Fibroblast of lung (primary cell): ENCODE data around the gene GIMD1.

Experiments used
- EZH2 ChIP-seq: IDR thresholded peaks from 2 replicates; pipeline ENCODE4 v1.5.1; 2012; ENCODE audit warnings: low read length, control low read depth, mild to moderate bottlenecking; ENCODE audit errors: missing control alignments
- TF ChIP-seq, protein P1 (sequence below), 2 donors: IDR thresholded peaks in 1 of 2; conservative IDR thresholded peaks in 1 of 2; 1 replicate in 1 of 2; 2 replicates in 1 of 2; pipeline ENCODE4 v1.5.1; 2011 to 2012; ENCODE audit warnings: low read length in 2 of 2, control low read depth in 1 of 2, inconsistent platforms in 1 of 2, low read depth in 1 of 2, mild to moderate bottlenecking in 1 of 2

DNA sequence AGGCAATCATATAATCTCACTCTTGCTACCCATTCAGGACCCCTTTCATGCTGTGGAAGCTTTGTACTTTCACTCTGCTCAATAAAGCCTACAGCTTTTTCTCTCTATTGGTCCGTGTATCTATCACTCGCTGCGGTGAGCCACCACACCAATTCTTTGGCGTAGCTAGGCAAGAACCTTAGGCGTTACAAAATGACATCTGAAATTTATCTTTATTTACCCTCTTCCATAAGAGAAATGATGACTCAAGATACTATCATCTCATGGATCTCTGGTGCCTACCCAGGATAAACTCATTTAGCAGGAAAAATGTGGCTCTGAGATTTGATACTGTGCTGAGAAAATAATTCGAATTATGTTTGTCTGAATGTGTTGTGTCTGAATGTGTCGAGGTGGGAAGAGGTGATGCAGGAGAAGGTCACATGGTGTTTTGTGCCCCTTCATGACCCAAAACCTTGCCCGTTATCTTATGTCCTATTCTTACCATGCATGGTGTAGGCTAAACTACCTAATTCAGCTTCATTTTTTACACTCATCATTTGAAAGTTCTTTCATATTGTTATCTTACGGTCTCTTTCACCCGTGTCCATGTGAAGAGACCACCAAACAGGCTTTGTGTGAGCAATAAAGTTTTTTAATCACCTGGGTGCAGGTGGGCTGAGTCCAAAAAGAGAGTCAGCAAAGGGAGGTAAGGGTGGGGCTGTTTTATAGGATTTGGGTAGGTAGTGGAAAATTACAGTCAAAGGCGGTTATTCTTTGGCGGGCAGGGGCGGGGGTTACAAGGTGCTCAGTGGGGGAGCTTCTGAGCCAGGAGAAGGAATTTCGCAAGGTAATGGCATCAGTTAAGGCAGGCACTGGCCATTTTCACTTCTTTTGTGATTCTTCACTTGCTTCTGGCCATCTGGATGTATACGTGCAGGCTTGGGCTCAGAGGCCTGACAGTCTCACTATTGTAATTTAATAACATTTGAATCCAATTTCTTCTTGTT is 41.6 kb upstream of the GIMD1 start:
- TF ChIP-seq, protein P1, sequence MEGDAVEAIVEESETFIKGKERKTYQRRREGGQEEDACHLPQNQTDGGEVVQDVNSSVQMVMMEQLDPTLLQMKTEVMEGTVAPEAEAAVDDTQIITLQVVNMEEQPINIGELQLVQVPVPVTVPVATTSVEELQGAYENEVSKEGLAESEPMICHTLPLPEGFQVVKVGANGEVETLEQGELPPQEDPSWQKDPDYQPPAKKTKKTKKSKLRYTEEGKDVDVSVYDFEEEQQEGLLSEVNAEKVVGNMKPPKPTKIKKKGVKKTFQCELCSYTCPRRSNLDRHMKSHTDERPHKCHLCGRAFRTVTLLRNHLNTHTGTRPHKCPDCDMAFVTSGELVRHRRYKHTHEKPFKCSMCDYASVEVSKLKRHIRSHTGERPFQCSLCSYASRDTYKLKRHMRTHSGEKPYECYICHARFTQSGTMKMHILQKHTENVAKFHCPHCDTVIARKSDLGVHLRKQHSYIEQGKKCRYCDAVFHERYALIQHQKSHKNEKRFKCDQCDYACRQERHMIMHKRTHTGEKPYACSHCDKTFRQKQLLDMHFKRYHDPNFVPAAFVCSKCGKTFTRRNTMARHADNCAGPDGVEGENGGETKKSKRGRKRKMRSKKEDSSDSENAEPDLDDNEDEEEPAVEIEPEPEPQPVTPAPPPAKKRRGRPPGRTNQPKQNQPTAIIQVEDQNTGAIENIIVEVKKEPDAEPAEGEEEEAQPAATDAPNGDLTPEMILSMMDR (conservative IDR thresholded peaks at IDR 0.05 in 1 of 2, IDR thresholded peaks at IDR 0.05 in 1 of 2; ENCODE audit: low read depth in 1 of 2, low read length in 2 of 2): no peak
- no peak for TF ChIP-seq EZH2
